K562 (cell line): ENCODE data around the gene RDH5. TPM values are rescaled to one million over a fixed set of nuclear protein-coding genes. Genes with fewer than 3 reads are reported as not detected.

Source experiments
- ATF1 ChIP-seq, 2 experiments: fragments of 450-650 bp in 1 of 2; IDR thresholded peaks; 2 replicates each; pipeline ENCODE4 v1.6.1; 2016; ENCODE audit warnings: missing compliant biosample characterization in 1 of 2, missing genetic modification characterization in 1 of 2
- CREB1 ChIP-seq, 2 experiments: sonication (generic) in 1 of 2; formaldehyde crosslinking in 1 of 2; IDR thresholded peaks; 2 replicates each; pipeline versions ENCODE4 v1.6.1 to v1.8.0; 2012 to 2022; ENCODE audit warnings: inconsistent platforms in 1 of 2, mild to moderate bottlenecking in 1 of 2, missing genetic modification reagents in 1 of 2, moderate library complexity in 1 of 2
- FOXP1 ChIP-seq: sonication (generic); formaldehyde crosslinking; IDR thresholded peaks from 2 replicates; pipeline ENCODE4 v1.8.0; 2022; ENCODE audit warnings: mild to moderate bottlenecking, missing genetic modification reagents
- KLF1 ChIP-seq: fragments of 450-650 bp; IDR thresholded peaks from 2 replicates; pipeline ENCODE4 v1.6.1; 2016; ENCODE audit warnings: missing genetic modification characterization, missing compliant biosample characterization
- MEIS2 ChIP-seq: fragments of 450-650 bp; IDR thresholded peaks from 2 replicates; pipeline ENCODE4 v1.6.1; 2014; ENCODE audit warnings: mild to moderate bottlenecking; ENCODE audit not compliant: partially characterized antibody
- RAD21 ChIP-seq, 2 experiments: fragments of 250-450 bp in 1 of 2; fragments of 450-650 bp in 1 of 2; sonication (Bioruptor Pico) in 1 of 2; formaldehyde crosslinking in 1 of 2; IDR thresholded peaks in 1 of 2; conservative IDR thresholded peaks in 1 of 2; 2 replicates each; pipeline versions ENCODE4 v1.4.0 to v1.8.0; 2020 to 2022; ENCODE audit warnings: mild to moderate bottlenecking in 2 of 2, moderate library complexity in 1 of 2
- TOE1 ChIP-seq, 2 experiments: fragments of 450-650 bp in 1 of 2; sonication (generic) in 1 of 2; formaldehyde crosslinking in 1 of 2; IDR thresholded peaks; 2 replicates each; pipeline versions ENCODE4 v1.7.1 to v1.8.0; 2016 to 2022; ENCODE audit warnings: borderline replicate concordance in 2 of 2, mild to moderate bottlenecking in 2 of 2, antibody characterized with exemption in 1 of 2, inconsistent platforms in 1 of 2, low read depth in 1 of 2, missing genetic modification reagents in 1 of 2, moderate library complexity in 1 of 2
- ZFP36 ChIP-seq: fragments of 150-350 bp; IDR thresholded peaks from 2 replicates; pipeline ENCODE4 v1.6.1; 2018; ENCODE audit warnings: low read length, low read depth; ENCODE audit not compliant: partially characterized antibody
- ZNF24 ChIP-seq: fragments of 450-650 bp; IDR thresholded peaks from 2 replicates; pipeline ENCODE4 v1.6.1; 2016
- polyA plus RNA-seq, 8 experiments: library from polyadenylated mRNA; depleted of rRNA in 4 of 8; stranded (reverse) in 5 of 8; unstranded in 3 of 8; fragments of >200 nt; fragmentation: Nextera tagmentation in 2 of 8; fragmentation: Illumina TruSeq in 1 of 8; extraction: Ambion mirVana in 2 of 8; extraction: Trizol in 1 of 8; gene quantifications; 2 replicates each; pipeline versions ENCODE4 v1.2.1 to v1.2.3, GENCODE V29; 2011 to 2014; ENCODE audit warnings: inconsistent platforms in 1 of 8, missing spikeins in 1 of 8
- total RNA-seq, 7 experiments: library from RNA; depleted of rRNA in 6 of 7; stranded (reverse); fragments of >200 nt in 6 of 7; fragmentation: Illumina TruSeq in 2 of 7; extraction: Trizol in 2 of 7; gene quantifications; 2 replicates each; pipeline versions ENCODE4 v1.2.1 to v1.2.3, GENCODE V29; 2011 to 2021; ENCODE audit warnings: low replicate concordance in 1 of 7
- TF ChIP-seq, protein P1 (sequence below): sonication (generic); formaldehyde crosslinking; IDR thresholded peaks from 2 replicates; pipeline ENCODE4 v1.9.0; 2022; ENCODE audit warnings: mild to moderate bottlenecking, missing genetic modification reagents
- TF ChIP-seq, protein P2 (sequence below), 2 experiments: IDR thresholded peaks; 2 replicates each; pipeline ENCODE4 v1.6.1; 2011; ENCODE audit warnings: borderline replicate concordance in 1 of 2, control low read depth in 1 of 2, low read depth in 1 of 2, low read length in 1 of 2, mild to moderate bottlenecking in 1 of 2, mixed read lengths in 1 of 2, moderate library complexity in 1 of 2; ENCODE audit not compliant: insufficient read depth in 1 of 2, insufficient read length in 1 of 2, poor library complexity in 1 of 2, severe bottlenecking in 1 of 2; ENCODE audit errors: extremely low read depth in 1 of 2
- TF ChIP-seq, protein P3 (sequence below): fragments of 250-450 bp; sonication (Bioruptor Pico); IDR thresholded peaks from 2 replicates; pipeline ENCODE4 v1.4.0; 2020
- TF ChIP-seq, protein P4 (sequence below), 2 experiments: IDR thresholded peaks; 2 replicates each; pipeline ENCODE4 v1.6.1; 2012; ENCODE audit warnings: improper control_type of control experiment in 2 of 2, low read depth in 2 of 2, low read length in 2 of 2, borderline replicate concordance in 1 of 2

Gene RDH5
- total and polyA plus RNA-seq, 9 of the 15 experiments (the other 6 are each of a cell fraction or from before 2014, with no cell fraction given) = 0.28 to 2.0 (median 1.1) TPM; not detected in 1

DNA sequence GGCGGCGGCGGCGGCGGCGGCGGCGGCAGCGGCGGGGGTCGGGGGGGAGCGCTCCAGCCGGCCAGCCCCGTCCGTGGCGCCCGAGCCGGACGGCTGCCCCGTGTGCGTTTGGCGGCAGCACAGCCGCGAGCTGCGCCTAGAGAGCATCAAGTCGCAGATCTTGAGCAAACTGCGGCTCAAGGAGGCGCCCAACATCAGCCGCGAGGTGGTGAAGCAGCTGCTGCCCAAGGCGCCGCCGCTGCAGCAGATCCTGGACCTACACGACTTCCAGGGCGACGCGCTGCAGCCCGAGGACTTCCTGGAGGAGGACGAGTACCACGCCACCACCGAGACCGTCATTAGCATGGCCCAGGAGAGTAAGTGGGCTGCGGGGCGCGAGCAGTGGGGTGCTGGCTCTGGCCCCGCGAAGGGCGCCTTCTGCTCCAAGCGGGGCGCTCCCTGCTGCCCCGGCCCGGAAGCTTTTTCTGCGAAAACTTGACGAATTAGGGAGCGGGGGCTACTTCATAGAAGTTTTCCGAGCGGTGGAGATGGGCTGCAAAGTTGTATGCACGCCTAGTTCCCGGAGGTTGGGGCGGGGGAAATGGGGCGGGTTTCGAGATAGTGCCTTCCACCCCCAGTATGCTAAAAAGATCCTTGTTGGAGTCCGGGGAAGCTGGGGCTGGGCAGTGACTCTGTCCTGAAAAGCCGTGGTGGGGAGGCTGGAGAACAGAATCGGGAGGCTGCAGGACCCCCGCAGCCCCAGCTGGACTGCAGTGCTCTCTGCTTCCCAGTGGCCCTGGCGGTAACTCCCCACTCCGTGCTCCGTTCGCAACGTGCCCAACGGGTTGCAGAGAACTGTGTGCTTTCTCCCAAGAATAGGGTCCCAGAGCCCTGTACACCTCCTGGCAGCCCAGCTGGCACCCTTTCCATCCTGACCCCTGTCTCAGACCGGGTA is 23.5 kb downstream of the RDH5 start (continued):
- TF ChIP-seq ATF1 (CRISPR knock-in tag; IDR thresholded peaks at IDR 0.05) (no peak), ATF1 (tag; IDR thresholded peaks at IDR 0.05) (peak; percentile 22; the same call in 1 of the 2 replicates), ZFP36 (peak; percentile 98), CREB1 (IDR thresholded peaks at IDR 0.05) (peak; percentile 9; the same call in 1 of the 2 replicates), CREB1 (CRISPR knock-in tag; IDR thresholded peaks at IDR 0.05) (peak; percentile 52; the same call in 1 of the 2 replicates), FOXP1 (CRISPR knock-in tag) (0 out of 2 replicates have a peak, but pooled peaks have one; percentile 45), TOE1 (IDR thresholded peaks at IDR 0.05; ENCODE audit: borderline replicate concordance) (peak; percentile 21; the same call in 1 of the 2 replicates), TOE1 (CRISPR knock-in tag; IDR thresholded peaks at IDR 0.05; ENCODE audit: borderline replicate concordance, low read depth) (no peak), MEIS2 (no peak), KLF1 (no peak), RAD21 (CRISPR knock-in tag; conservative IDR thresholded peaks at IDR 0.05 in 1 of 2, IDR thresholded peaks at IDR 0.05 in 1 of 2) (peak in 1 of 2 experiments; percentile 32; a peak in 1 of 4 replicates), ZNF24 (peak; percentile 72)
- TF ChIP-seq, protein P1, sequence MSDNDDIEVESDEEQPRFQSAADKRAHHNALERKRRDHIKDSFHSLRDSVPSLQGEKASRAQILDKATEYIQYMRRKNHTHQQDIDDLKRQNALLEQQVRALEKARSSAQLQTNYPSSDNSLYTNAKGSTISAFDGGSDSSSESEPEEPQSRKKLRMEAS (CRISPR knock-in tag) = peak; percentile 49
- TF ChIP-seq, protein P2, sequence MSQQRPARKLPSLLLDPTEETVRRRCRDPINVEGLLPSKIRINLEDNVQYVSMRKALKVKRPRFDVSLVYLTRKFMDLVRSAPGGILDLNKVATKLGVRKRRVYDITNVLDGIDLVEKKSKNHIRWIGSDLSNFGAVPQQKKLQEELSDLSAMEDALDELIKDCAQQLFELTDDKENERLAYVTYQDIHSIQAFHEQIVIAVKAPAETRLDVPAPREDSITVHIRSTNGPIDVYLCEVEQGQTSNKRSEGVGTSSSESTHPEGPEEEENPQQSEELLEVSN (IDR thresholded peaks at IDR 0.05; ENCODE audit: borderline replicate concordance in 1 of 2, extremely low read depth in 1 of 2, insufficient read depth in 1 of 2, insufficient read length in 1 of 2, low read depth in 1 of 2, low read length in 1 of 2, poor library complexity in 1 of 2, severe bottlenecking in 1 of 2) = peak; percentile 19 to 46
- TF ChIP-seq, protein P3, sequence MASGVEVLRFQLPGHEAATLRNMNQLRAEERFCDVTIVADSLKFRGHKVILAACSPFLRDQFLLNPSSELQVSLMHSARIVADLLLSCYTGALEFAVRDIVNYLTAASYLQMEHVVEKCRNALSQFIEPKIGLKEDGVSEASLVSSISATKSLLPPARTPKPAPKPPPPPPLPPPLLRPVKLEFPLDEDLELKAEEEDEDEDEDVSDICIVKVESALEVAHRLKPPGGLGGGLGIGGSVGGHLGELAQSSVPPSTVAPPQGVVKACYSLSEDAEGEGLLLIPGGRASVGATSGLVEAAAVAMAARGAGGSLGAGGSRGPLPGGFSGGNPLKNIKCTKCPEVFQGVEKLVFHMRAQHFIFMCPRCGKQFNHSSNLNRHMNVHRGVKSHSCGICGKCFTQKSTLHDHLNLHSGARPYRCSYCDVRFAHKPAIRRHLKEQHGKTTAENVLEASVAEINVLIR (CRISPR knock-in tag) = no peak
- TF ChIP-seq, protein P4, sequence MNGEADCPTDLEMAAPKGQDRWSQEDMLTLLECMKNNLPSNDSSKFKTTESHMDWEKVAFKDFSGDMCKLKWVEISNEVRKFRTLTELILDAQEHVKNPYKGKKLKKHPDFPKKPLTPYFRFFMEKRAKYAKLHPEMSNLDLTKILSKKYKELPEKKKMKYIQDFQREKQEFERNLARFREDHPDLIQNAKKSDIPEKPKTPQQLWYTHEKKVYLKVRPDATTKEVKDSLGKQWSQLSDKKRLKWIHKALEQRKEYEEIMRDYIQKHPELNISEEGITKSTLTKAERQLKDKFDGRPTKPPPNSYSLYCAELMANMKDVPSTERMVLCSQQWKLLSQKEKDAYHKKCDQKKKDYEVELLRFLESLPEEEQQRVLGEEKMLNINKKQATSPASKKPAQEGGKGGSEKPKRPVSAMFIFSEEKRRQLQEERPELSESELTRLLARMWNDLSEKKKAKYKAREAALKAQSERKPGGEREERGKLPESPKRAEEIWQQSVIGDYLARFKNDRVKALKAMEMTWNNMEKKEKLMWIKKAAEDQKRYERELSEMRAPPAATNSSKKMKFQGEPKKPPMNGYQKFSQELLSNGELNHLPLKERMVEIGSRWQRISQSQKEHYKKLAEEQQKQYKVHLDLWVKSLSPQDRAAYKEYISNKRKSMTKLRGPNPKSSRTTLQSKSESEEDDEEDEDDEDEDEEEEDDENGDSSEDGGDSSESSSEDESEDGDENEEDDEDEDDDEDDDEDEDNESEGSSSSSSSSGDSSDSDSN (IDR thresholded peaks at IDR 0.05; ENCODE audit: borderline replicate concordance in 1 of 2, low read depth in 2 of 2, low read length in 2 of 2) = peak in 1 of 2 experiments; percentile 52; a peak in 1 of 4 replicates
